Measurements from ENCODE around the gene CCR6. TPM values are rescaled to one million over a fixed set of nuclear protein-coding genes. Genes with fewer than 3 reads are reported as not detected.
A peak's percentile ranks its signal among the peaks of the same experiment; 100 is the strongest.

Gene CCR6
- total RNA-seq, 4 donors from 2014 or later = 1.3 TPM; not detected in 3

DNA sequence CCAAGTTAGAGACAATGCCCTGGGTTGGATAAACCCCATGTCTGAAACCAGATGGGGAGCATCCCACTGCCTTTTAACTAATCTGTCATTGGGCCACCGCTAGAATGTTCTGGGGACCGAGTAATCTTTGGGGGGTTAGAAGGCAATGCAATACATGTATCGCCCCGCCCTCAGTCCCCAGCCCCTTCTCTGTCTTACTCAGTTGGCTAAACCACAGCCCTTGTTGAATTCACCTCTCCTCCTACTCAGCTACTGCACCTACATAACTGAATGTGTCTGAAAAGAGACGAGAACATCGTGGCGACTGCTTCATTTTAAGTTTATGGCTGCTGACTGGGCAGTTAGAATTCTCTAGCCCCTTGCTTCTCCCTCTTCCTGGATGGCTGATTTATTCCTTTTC is 15.1 kb upstream of the CCR6 start:
- no peak for DNase-seq
- Histone ChIP-seq H3K9me3 (no peaks in the 10 kb centered on the region), H3K27me3 (no peaks in the 10 kb centered on the region), H3K4me3 (no peak overlapping the region), H3K4me1 (no peaks in the 10 kb centered on the region), H3K36me3 (no peaks in the 10 kb centered on the region), H3K27ac (no peak overlapping the region)
- no peak for TF ChIP-seq POLR2A (IDR thresholded peaks at IDR 0.05)
- TF ChIP-seq CTCF (IDR thresholded peaks at IDR 0.05) = no peak
- no peak for TF ChIP-seq EP300 (IDR thresholded peaks at IDR 0.05; ENCODE audit: low read depth)
- no peak for TF ChIP-seq POLR2AphosphoS5 (IDR thresholded peaks at IDR 0.05)
- in situ Hi-C loops (cut with MboI; ENCODE audit: low pct_ligation_motif_present in 1 of 4, low pct_unique_long_range_greater_than_20kb in 1 of 4, low sequenced_read_pairs in 3 of 4) = no loop called here
- intact Hi-C loops (cut with DNase I; ENCODE audit: low total_unique reads) = no loop called here
- WGBS, 2 donors (ENCODE audit: low coverage in 1 of 2) = 72 to 100% methylated on average over 3 to 7 of the region's 7 CpGs

DNA sequence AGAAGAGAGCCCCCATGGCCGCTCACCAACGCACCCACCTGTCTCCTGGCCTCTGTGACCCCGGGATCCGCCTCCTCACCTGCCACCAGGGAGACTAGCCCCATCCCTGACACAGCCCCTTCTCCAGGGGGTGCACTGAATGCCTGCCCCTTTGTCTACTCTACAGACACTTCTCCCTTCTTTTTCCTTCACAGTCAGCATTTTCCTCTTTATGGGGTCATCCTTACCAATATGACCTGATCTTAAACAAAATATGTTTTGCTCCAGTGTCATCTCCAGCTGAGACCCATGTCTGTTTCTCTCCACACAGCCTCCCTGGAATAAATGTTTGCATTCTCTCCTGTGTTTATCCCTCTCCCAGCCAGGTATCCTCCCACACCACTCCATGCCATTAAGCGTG is 14.6 kb upstream of the CCR6 start:
- in situ Hi-C loops (cut with MboI; ENCODE audit: low pct_ligation_motif_present in 1 of 4, low pct_unique_long_range_greater_than_20kb in 1 of 4, low sequenced_read_pairs in 3 of 4) (no loop called here), intact Hi-C loops (cut with DNase I; ENCODE audit: low total_unique reads) (no loop called here)
- Histone ChIP-seq H3K36me3 (no peaks in the 10 kb centered on the region), H3K4me1 (no peaks in the 10 kb centered on the region), H3K9me3 (no peaks in the 10 kb centered on the region), H3K27ac (no peak overlapping the region), H3K27me3 (no peaks in the 10 kb centered on the region), H3K4me3 (no peak overlapping the region)
- DNase-seq = no peak
- 84 to 90% methylated on average over 5 of the region's 5 CpGs for WGBS, 2 donors (ENCODE audit: low coverage in 1 of 2)
- TF ChIP-seq POLR2AphosphoS5 (IDR thresholded peaks at IDR 0.05) (no peak), EP300 (IDR thresholded peaks at IDR 0.05; ENCODE audit: low read depth) (no peak)

DNA sequence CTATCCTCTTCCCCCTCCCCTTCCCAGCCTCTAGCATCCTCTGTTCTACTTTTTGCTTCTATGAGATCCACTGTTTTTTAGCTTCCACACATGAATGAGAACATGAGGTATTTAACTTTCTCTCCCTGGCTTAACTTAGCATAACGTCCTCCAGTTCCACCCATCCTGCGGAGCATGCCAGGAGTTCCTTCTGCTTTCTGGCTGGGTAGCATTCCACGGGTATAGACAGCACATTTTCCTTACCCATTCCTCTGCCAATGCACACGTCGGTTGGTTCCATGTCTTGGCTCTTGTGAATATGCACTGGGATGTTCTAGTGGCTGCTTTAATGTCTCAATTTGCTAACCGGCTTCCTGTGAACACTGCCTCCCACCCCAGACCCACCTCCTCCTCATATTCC is 13.2 kb upstream of the CCR6 start:
- DNase-seq = no peak
- intact Hi-C loops (cut with DNase I; ENCODE audit: low total_unique reads) (no loop called here), in situ Hi-C loops (cut with MboI; ENCODE audit: low pct_ligation_motif_present in 1 of 4, low pct_unique_long_range_greater_than_20kb in 1 of 4, low sequenced_read_pairs in 3 of 4) (no loop called here)
- H3K4me1 ChIP-seq = no peaks in the 10 kb centered on the region
- no peaks in the 10 kb centered on the region for H3K36me3 ChIP-seq
- H3K9me3 ChIP-seq = no peaks in the 10 kb centered on the region
- 71 to 75% methylated on average over 6 of the region's 6 CpGs for WGBS, 2 donors (ENCODE audit: low coverage in 1 of 2)
- H3K27me3 ChIP-seq = no peaks in the 10 kb centered on the region
- no peak overlapping the region for H3K27ac ChIP-seq
- TF ChIP-seq CTCF (IDR thresholded peaks at IDR 0.05) = no peak
- TF ChIP-seq POLR2AphosphoS5 (IDR thresholded peaks at IDR 0.05) = no peak
- no peak for TF ChIP-seq EP300 (IDR thresholded peaks at IDR 0.05; ENCODE audit: low read depth)
- TF ChIP-seq POLR2A (IDR thresholded peaks at IDR 0.05) = no peak
- no peak overlapping the region for H3K4me3 ChIP-seq

- TF ChIP-seq POLR2AphosphoS5 (IDR thresholded peaks at IDR 0.05) (peak in 1 of 3 donors; percentile 22), CTCF (IDR thresholded peaks at IDR 0.05) (no peak)
- intact Hi-C loops (cut with DNase I; ENCODE audit: low total_unique reads) = no loop called here
- peaks cover 5% of the 10 kb centered on the region for H3K27me3 ChIP-seq
- 60 to 71% methylated on average over 3 of the region's 3 CpGs for WGBS, 2 donors (ENCODE audit: low coverage in 1 of 2)
- no peak for DNase-seq
- H3K4me3 ChIP-seq = no peak overlapping the region
- in situ Hi-C loops (cut with MboI; ENCODE audit: low pct_ligation_motif_present in 1 of 4, low pct_unique_long_range_greater_than_20kb in 1 of 4, low sequenced_read_pairs in 3 of 4) = no loop called here
- no peaks in the 10 kb centered on the region for H3K36me3 ChIP-seq
- peaks cover 0 to 5% (median 2%) of the 10 kb centered on the region in 4 donors for H3K4me1 ChIP-seq
- no peaks in the 10 kb centered on the region for H3K9me3 ChIP-seq
- H3K27ac ChIP-seq = peak overlapping the region in 1 of 4 donors; percentile 7
These were observed 11.3 kb upstream of the CCR6 start for GRCh38 chr6:167111597-167111996.

- in situ Hi-C loops (cut with MboI; ENCODE audit: low pct_ligation_motif_present in 1 of 4, low pct_unique_long_range_greater_than_20kb in 1 of 4, low sequenced_read_pairs in 3 of 4) (no loop called here), intact Hi-C loops (cut with DNase I; ENCODE audit: low total_unique reads) (no loop called here)
- no peaks in the 10 kb centered on the region for H3K9me3 ChIP-seq
- peaks cover 5% of the 10 kb centered on the region for H3K27me3 ChIP-seq
- peak overlapping the region in 3 of 4 donors; percentile 7 to 16 (median 10) for H3K27ac ChIP-seq
- H3K4me1 ChIP-seq = peaks cover 0 to 5% (median 2%) of the 10 kb centered on the region in 4 donors
- H3K36me3 ChIP-seq = no peaks in the 10 kb centered on the region
- DNase-seq = no peak
- TF ChIP-seq EP300 (IDR thresholded peaks at IDR 0.05; ENCODE audit: low read depth) (no peak), POLR2AphosphoS5 (IDR thresholded peaks at IDR 0.05) (no peak), CTCF (IDR thresholded peaks at IDR 0.05) (no peak), POLR2A (IDR thresholded peaks at IDR 0.05) (no peak)
- WGBS, 2 donors (ENCODE audit: low coverage in 1 of 2) = 85 to 89% methylated on average over 7 to 8 of the region's 8 CpGs
- no peak overlapping the region for H3K4me3 ChIP-seq
These were observed 10.5 kb upstream of the CCR6 start for GRCh38 chr6:167112421-167112820.
